ENCODE data around the gene AMDHD1.

AMDHD1 gene

GRCh38 chr12:95949477-95950206 lies 6.5 kb downstream of the AMDHD1 start:
- no peaks in the 10 kb centered on the region for H3K4me1 ChIP-seq
- H3K9me3 ChIP-seq, result no peaks in the 10 kb centered on the region
- no peak for DNase-seq
- no peak overlapping the region for H3K4me3 ChIP-seq (ENCODE audit: low read depth, low read length)
- H3K27me3 ChIP-seq, result peaks cover 14% of the 10 kb centered on the region
- no peaks in the 10 kb centered on the region for H3K36me3 ChIP-seq
- TF ChIP-seq CTCF (IDR thresholded peaks at IDR 0.05; ENCODE audit: low read depth, low read length), result no peak

- H3K4me3 ChIP-seq (ENCODE audit: low read depth, low read length), result no peak overlapping the region
- H3K4me1 ChIP-seq, result no peaks in the 10 kb centered on the region
- peaks cover 10% of the 10 kb centered on the region for H3K27me3 ChIP-seq
- no peak for DNase-seq
- TF ChIP-seq CTCF (IDR thresholded peaks at IDR 0.05; ENCODE audit: low read depth, low read length), result no peak
- no peaks in the 10 kb centered on the region for H3K36me3 ChIP-seq
- no peaks in the 10 kb centered on the region for H3K9me3 ChIP-seq
Measured at GRCh38 chr12:95951515-95951914, 8.4 kb downstream of the AMDHD1 start.

GRCh38 chr12:95953000-95953399 lies 9.9 kb downstream of the AMDHD1 start:
- Histone ChIP-seq H3K27me3 (peaks cover 10% of the 10 kb centered on the region), H3K36me3 (no peaks in the 10 kb centered on the region), H3K4me3 (ENCODE audit: low read depth, low read length) (no peak overlapping the region), H3K4me1 (no peaks in the 10 kb centered on the region), H3K9me3 (no peaks in the 10 kb centered on the region)
- no peak for TF ChIP-seq CTCF (IDR thresholded peaks at IDR 0.05; ENCODE audit: low read depth, low read length)
- DNase-seq, result no peak

GRCh38 chr12:95955549-95956159 lies 12.5 kb downstream of the AMDHD1 start:
- no peaks in the 10 kb centered on the region for H3K4me1 ChIP-seq
- no peak for DNase-seq
- no peaks in the 10 kb centered on the region for H3K27me3 ChIP-seq
- no peaks in the 10 kb centered on the region for H3K36me3 ChIP-seq
- H3K4me3 ChIP-seq (ENCODE audit: low read depth, low read length), result no peak overlapping the region
- no peaks in the 10 kb centered on the region for H3K9me3 ChIP-seq
- TF ChIP-seq CTCF (IDR thresholded peaks at IDR 0.05; ENCODE audit: low read depth, low read length), result no peak

- DNase-seq, result no peak
- H3K36me3 ChIP-seq, result no peaks in the 10 kb centered on the region
- H3K4me3 ChIP-seq (ENCODE audit: low read depth, low read length), result no peak overlapping the region
- no peaks in the 10 kb centered on the region for H3K4me1 ChIP-seq
- no peaks in the 10 kb centered on the region for H3K9me3 ChIP-seq
- no peak for TF ChIP-seq CTCF (IDR thresholded peaks at IDR 0.05; ENCODE audit: low read depth, low read length)
- no peaks in the 10 kb centered on the region for H3K27me3 ChIP-seq
Measured at GRCh38 chr12:95956557-95957145, 13.5 kb downstream of the AMDHD1 start.

GRCh38 chr12:95959107-95959506 lies 16.0 kb downstream of the AMDHD1 start:
- no peaks in the 10 kb centered on the region for H3K4me1 ChIP-seq
- no peaks in the 10 kb centered on the region for H3K9me3 ChIP-seq
- H3K27me3 ChIP-seq, result no peaks in the 10 kb centered on the region
- no peak for DNase-seq
- no peak overlapping the region for H3K4me3 ChIP-seq (ENCODE audit: low read depth, low read length)
- no peak for TF ChIP-seq CTCF (IDR thresholded peaks at IDR 0.05; ENCODE audit: low read depth, low read length)
- H3K36me3 ChIP-seq, result no peaks in the 10 kb centered on the region

Measured in BE2C (cell line).